Natural killer cell (primary cell): ENCODE results near the gene HTR4. TPM values are rescaled to one million over a fixed set of nuclear protein-coding genes. Genes with fewer than 3 reads are reported as not detected.

Experiments
- ATAC-seq, 3 donors: fragments of 150-1000 bp in 2 of 3; fragments of 200-7000 bp in 1 of 3; cut with Tn5 transposase; 1 replicate in 1 of 3; 2 replicates in 2 of 3; pipeline ENCODE4 v1.10.0; 2021; ENCODE audit warnings: mild to moderate bottlenecking in 2 of 3, moderate library complexity in 2 of 3
- DNase-seq, 2 donors: peaks; one replicate each; pipeline versions ENCODE4 v3.0.0 to v3.0.0-alpha.2; 2013 to 2021; ENCODE audit warnings: mixed read lengths in 1 of 2
- H3K27ac ChIP-seq: one replicate; pipeline ENCODE4 v1.5.1; 2013; ENCODE audit warnings: mild to moderate bottlenecking, low read length
- H3K27me3 ChIP-seq: one replicate; pipeline ENCODE4 v1.6.1; 2013; ENCODE audit warnings: low read length; ENCODE audit not compliant: control insufficient read depth, insufficient read depth
- H3K36me3 ChIP-seq: one replicate; pipeline ENCODE4 v1.6.1; 2013; ENCODE audit warnings: low read length; ENCODE audit not compliant: control insufficient read depth, insufficient read depth
- H3K4me1 ChIP-seq: one replicate; pipeline ENCODE4 v1.6.1; 2013; ENCODE audit warnings: low read length; ENCODE audit not compliant: control insufficient read depth, insufficient read depth
- H3K4me3 ChIP-seq: one replicate; pipeline ENCODE4 v1.5.1; 2013; ENCODE audit warnings: low read length
- H3K9me3 ChIP-seq: one replicate; pipeline ENCODE4 v1.6.1; 2013; ENCODE audit warnings: low read length; ENCODE audit not compliant: control insufficient read depth, insufficient read depth
- H3K27ac Mint-ChIP-seq, 2 donors: one replicate each; pipeline ENCODE4 v1.8.0; 2022; ENCODE audit warnings: mild to moderate bottlenecking in 2 of 2, mixed read lengths in 2 of 2, moderate library complexity in 1 of 2
- H3K27me3 Mint-ChIP-seq, 2 donors: one replicate each; pipeline ENCODE4 v1.8.0; 2022; ENCODE audit warnings: low read depth in 2 of 2, mixed read lengths in 2 of 2
- H3K36me3 Mint-ChIP-seq: one replicate; pipeline ENCODE4 v1.8.0; 2022; ENCODE audit warnings: mixed read lengths
- H3K4me1 Mint-ChIP-seq, 2 donors: one replicate each; pipeline ENCODE4 v1.8.0; 2022; ENCODE audit warnings: mixed read lengths in 2 of 2
- H3K4me3 Mint-ChIP-seq: one replicate; pipeline ENCODE4 v1.8.0; 2022; ENCODE audit warnings: mild to moderate bottlenecking, moderate library complexity, mixed read lengths
- H3K9me3 Mint-ChIP-seq, 2 donors: one replicate each; pipeline ENCODE4 v1.8.0; 2022; ENCODE audit warnings: mixed read lengths in 2 of 2
- WGBS: methylation state at CpG from one replicate; pipeline ENCODE4 v1.1.7; 2013; ENCODE audit warnings: missing lambda C conversion rate; ENCODE audit not compliant: insufficient coverage; 5-methylcytosine and 5-hydroxymethylcytosine counted together
- intact Hi-C: fragments of 100-400 bp; cut with micrococcal nuclease; formaldehyde crosslinking; loops from one replicate; pipeline ENCODE4 v1.14.2; 2022
- total RNA-seq, 4 donors: library from RNA; stranded (reverse); fragments of 120-200 nt in 1 of 4; gene quantifications; one replicate each; pipeline versions ENCODE4 v1.2.3 to v1.2.4, GENCODE V29; 2013 to 2022
- TF ChIP-seq, protein P1 (sequence below): fragments of 200-600 bp; IDR thresholded peaks from one replicate; pipeline ENCODE4 v1.8.0; 2022; ENCODE audit warnings: antibody characterized with exemption

Gene HTR4
- total RNA-seq, 3 donors from 2014 or later (not counting 1 experiment from before 2014, with no cell fraction given) = not detected

GRCh38 chr5:148482697-148483462 is 171.4 kb downstream of the HTR4 start:
- Histone ChIP-seq H3K36me3 (no peaks in the 10 kb centered on the region), H3K9me3 (no peaks in the 10 kb centered on the region), H3K27me3 (no peaks in the 10 kb centered on the region), H3K27ac (no peak overlapping the region), H3K4me3 (no peak overlapping the region), H3K4me1 (peaks cover 6% of the 10 kb centered on the region)
- Mint-ChIP-seq H3K36me3 (no peaks in the 10 kb centered on the region), H3K27me3 (peaks cover 39 to 70% of the 10 kb centered on the region in 2 donors), H3K4me3 (no peak overlapping the region), H3K27ac (no peak overlapping the region), H3K4me1 (peaks cover 9% of the 10 kb centered on the region in 2 donors), H3K9me3 (no peaks in the 10 kb centered on the region)
- intact Hi-C loops = no loop called here
- TF ChIP-seq, protein P1, sequence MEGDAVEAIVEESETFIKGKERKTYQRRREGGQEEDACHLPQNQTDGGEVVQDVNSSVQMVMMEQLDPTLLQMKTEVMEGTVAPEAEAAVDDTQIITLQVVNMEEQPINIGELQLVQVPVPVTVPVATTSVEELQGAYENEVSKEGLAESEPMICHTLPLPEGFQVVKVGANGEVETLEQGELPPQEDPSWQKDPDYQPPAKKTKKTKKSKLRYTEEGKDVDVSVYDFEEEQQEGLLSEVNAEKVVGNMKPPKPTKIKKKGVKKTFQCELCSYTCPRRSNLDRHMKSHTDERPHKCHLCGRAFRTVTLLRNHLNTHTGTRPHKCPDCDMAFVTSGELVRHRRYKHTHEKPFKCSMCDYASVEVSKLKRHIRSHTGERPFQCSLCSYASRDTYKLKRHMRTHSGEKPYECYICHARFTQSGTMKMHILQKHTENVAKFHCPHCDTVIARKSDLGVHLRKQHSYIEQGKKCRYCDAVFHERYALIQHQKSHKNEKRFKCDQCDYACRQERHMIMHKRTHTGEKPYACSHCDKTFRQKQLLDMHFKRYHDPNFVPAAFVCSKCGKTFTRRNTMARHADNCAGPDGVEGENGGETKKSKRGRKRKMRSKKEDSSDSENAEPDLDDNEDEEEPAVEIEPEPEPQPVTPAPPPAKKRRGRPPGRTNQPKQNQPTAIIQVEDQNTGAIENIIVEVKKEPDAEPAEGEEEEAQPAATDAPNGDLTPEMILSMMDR = peak; percentile 69
- DNase-seq (peak; percentile 25 to 74), ATAC-seq (peak; percentile 31 to 72 (median 61))
- WGBS = 39% methylated on average over 22 of the region's 22 CpGs

- no peaks in the 10 kb centered on the region for H3K9me3 ChIP-seq
- no peaks in the 10 kb centered on the region for H3K27me3 ChIP-seq
- DNase-seq (no peak), ATAC-seq (no peak)
- 65% methylated on average over 7 of the region's 7 CpGs for WGBS
- Mint-ChIP-seq H3K4me3 (no peak overlapping the region), H3K9me3 (no peaks in the 10 kb centered on the region), H3K4me1 (peaks cover 9% of the 10 kb centered on the region in 2 donors), H3K27me3 (peaks cover 34 to 67% of the 10 kb centered on the region in 2 donors), H3K36me3 (no peaks in the 10 kb centered on the region), H3K27ac (no peak overlapping the region)
- peaks cover 6% of the 10 kb centered on the region for H3K4me1 ChIP-seq
- no peak overlapping the region for H3K4me3 ChIP-seq
- H3K27ac ChIP-seq = no peak overlapping the region
- intact Hi-C loops = no loop called here
- TF ChIP-seq, protein P1 = no peak
- H3K36me3 ChIP-seq = no peaks in the 10 kb centered on the region
Observed at GRCh38 chr5:148482196-148482595, 172.1 kb downstream of the HTR4 start.

DNA sequence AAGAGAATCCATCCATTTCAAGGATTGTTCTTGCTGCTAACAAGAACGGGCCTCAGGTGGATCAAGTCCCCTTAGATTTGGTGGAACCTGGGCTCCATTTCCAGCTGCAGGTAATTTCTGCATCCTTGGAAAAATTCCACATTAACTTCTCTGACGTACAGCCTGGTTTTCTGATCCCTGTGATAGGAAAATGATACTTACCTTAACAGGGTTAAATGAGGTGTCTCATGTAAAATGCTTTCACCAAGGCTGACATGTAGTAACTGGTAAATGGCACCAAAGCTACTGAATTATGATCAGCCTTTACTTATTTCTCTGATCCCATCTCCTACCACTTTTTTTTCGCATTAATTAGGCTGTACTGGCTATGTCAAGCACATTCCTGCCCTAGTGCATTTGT is 176.9 kb downstream of the HTR4 start:
- DNase-seq = no peak
- TF ChIP-seq, protein P1 = no peak
- Mint-ChIP-seq H3K4me1 (peaks cover 2 to 4% of the 10 kb centered on the region in 2 donors), H3K27me3 (peaks cover 20 to 45% of the 10 kb centered on the region in 2 donors), H3K4me3 (no peak overlapping the region), H3K36me3 (no peaks in the 10 kb centered on the region), H3K9me3 (no peaks in the 10 kb centered on the region), H3K27ac (no peak overlapping the region)
- ATAC-seq = no peak
- intact Hi-C loops = no loop called here
- Histone ChIP-seq H3K4me3 (no peak overlapping the region), H3K36me3 (no peaks in the 10 kb centered on the region), H3K4me1 (no peaks in the 10 kb centered on the region), H3K9me3 (no peaks in the 10 kb centered on the region), H3K27me3 (no peaks in the 10 kb centered on the region), H3K27ac (no peak overlapping the region)
- 86% methylated on average over 3 of the region's 3 CpGs for WGBS
